MV-4-11 (cell line): Measurements from ENCODE around the gene SLC35E1.

Experiments used
- DNase-seq: peaks from one replicate; lab custom pipeline; 2025; lab: John Stamatoyannopoulos, UW

Gene SLC35E1

DNA sequence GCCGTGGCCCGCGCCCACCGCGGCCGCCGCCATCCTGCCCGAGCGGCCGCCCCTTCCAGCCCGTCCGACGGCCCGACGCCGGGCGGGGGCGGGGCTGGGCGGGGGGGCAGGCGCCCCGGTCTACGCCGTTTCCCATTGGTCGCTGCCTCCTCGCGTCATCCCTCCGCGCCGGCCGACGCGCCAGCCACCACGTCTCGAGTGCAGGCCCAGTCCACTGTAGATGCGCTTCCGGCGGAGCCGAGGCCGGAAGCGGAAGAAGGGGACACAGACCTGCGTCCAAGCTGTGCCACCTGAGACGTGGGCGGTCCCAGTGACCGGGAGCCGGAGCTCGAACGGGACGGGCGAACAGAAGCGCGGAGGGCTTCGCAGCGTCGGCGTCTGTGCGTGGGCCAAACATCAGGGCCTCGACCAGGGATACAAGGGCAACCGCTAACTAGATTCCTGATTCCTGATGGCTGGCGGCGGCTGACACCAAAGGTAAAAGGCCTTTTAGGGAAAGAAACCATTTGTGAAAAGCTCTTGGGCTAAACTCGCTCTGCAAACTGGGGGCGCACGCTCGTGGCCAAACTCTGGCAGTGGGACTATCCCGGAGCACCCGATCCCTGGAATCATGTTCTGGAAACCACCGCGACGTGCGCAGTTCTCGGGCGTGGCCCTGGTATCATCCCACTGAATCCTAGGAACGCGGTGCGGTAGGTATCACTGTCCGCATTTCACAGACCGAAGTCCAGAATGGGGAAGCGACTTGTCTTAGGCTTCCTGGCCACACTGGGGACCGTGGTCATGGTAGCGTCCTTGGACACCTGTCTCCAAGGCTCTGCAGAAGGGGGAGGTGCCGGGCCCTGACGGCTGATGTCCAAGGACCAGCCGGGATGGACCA lies at the start of gene SLC35E1:
Gene SLC35E1, minus strand, starts transcription at position 84 of the 880 bp plus-strand sequence. Its CDS starts 51 bp downstream, at position 33.
- peak; percentile 96 for DNase-seq

- DNase-seq = no peak
These were observed 49.1 kb upstream of the SLC35E1 start for GRCh38 chr19:16621165-16621800.

GRCh38 chr19:16620584-16620983 lies 48.4 kb upstream of the SLC35E1 start:
- no peak for DNase-seq

GRCh38 chr19:16620018-16620417 lies 47.8 kb upstream of the SLC35E1 start:
- DNase-seq = no peak

GRCh38 chr19:16619457-16619856 lies 47.2 kb upstream of the SLC35E1 start:
- no peak for DNase-seq

DNA sequence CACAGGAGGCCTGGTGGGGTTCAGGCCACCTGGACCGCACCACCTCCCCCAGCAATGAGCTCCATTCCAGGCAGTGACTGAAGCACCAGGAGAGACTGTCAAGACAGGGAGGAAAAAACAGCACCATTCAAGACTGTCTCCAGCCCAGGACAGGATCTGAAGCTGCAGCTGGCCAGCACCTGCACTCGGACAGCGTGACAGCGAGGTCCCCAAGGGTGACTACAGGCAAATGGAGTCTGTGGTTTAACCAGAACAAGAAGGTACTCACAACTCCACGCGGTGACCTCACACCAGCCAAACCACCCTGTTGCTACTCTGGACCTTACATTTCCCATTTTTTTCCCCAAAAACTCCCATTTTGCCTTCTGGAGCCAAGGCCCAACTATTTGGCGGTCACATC lies 46.0 kb upstream of the SLC35E1 start:
- no peak for DNase-seq

DNA sequence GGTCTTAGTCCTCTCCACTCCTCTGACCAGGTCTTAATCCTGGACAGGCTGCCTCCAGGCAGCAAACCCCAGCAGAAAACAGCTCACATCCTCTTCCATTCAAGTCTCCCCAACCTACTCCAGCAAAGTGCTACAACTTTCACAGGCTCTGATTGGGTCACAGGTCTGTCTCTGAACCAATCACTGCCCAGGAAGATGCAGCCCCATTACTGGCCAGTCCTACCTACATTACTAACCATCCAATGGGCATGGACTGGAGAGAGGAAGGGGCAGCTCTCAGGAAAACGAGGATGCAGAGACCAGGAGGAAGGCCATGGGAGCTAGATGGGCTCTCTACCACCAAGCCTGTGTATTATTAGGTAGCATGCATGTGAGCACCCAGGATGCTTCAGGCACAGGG lies 43.6 kb upstream of the SLC35E1 start:
- DNase-seq = peak; percentile 73

GRCh38 chr19:16614941-16615340 lies 42.7 kb upstream of the SLC35E1 start:
- DNase-seq = no peak

- no peak for DNase-seq
These were observed 41.6 kb upstream of the SLC35E1 start for GRCh38 chr19:16613841-16614240.

DNA sequence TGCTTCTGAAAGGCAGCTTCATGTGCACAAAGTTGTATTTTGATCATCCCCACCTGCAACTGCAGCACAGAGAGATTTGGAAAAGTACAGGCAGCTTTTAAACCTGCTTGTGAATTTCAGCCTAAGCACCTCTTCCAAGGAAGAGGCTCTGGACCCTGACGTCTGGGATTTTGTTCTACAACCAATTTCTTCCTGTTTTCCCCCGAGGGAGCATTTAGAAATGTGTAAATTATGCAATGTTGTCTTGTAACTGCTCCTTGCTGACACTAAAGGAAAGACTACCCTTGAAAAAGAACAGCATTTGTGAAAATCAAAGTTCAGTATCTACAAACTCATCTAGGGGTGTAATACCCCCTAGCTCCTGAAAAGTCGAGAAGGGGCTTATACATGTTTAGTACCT lies 40.4 kb upstream of the SLC35E1 start:
- DNase-seq = peak; percentile 40

- no peak for DNase-seq
These were observed 38.9 kb upstream of the SLC35E1 start for GRCh38 chr19:16611121-16611520.

- DNase-seq = no peak
These were observed 37.4 kb upstream of the SLC35E1 start for GRCh38 chr19:16609511-16610200.

- DNase-seq = peak; percentile 95
These were observed 36.1 kb upstream of the SLC35E1 start for GRCh38 chr19:16608290-16608739.

GRCh38 chr19:16607819-16608218 lies 35.6 kb upstream of the SLC35E1 start:
- no peak for DNase-seq

DNA sequence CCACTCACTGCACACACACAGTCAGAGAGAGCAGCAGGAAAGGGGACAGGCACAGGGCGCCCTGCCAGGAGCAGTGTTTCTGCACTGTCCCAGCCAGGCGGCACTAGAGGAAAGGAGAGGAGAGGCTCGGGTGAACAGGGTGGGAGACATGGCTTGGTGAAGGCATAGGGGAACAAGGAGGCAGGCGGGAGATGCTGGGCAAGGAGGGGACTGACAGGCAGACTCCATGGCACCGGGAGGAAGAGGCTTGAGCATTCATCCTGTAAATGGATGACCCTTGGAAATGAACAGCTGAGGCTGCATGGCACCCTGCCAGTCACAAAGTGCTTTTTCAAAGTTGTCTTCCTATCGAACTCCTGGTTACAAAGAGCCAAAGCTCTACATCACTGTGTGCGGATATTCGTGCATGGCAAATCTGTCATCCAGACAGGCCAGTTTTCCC lies 33.4 kb upstream of the SLC35E1 start:
- DNase-seq = no peak

DNA sequence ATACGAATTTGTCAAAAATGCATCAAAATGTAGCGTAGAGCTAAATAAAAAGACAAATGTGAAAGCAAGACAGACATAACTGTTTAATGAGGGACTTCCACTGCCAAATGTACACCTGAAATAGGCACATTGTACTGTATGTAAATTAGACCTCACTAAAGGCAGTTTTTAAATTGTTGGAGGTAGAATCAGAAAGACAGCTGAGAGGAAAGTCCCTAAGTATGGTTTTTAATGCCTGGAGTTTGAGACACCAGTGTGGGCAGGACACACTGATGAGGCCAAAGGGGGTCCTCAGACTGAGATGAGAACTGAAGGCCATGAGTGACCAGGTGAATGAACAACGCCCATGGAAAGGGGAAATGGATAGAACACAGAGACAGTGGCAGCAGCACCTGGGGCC lies 32.9 kb upstream of the SLC35E1 start:
- DNase-seq = no peak

DNA sequence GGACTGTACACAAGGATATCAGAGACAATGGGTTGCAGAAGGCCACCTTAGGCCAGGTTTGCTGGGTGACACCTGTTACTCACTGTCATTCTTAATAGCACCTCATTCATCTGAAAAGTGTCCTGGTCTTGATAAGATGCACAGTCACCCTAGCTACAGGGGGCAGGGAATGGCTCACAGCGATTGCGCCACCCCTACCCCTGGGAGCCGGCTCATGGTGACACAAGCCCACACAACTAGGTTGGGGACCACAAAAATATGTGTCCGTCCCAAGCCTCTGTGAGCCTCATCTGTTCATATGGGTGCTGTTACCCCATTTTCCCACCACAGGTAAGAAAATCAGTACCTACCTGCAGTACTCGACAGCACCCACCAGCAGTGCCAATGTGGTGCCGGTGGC lies 32.4 kb upstream of the SLC35E1 start:
- DNase-seq = peak; percentile 20

- no peak for DNase-seq
These were observed 30.9 kb upstream of the SLC35E1 start for GRCh38 chr19:16603090-16603489.

- DNase-seq = no peak
These were observed 29.3 kb upstream of the SLC35E1 start for GRCh38 chr19:16601378-16602052.

GRCh38 chr19:16600824-16601223 lies 28.6 kb upstream of the SLC35E1 start:
- DNase-seq = no peak

GRCh38 chr19:16599655-16600346 lies 27.6 kb upstream of the SLC35E1 start:
- no peak for DNase-seq
